GM19193 (cell line): Measurements from ENCODE around the gene NACA.

Experiments used
- POLR2A ChIP-seq: IDR thresholded peaks from 4 replicates; pipeline ENCODE4 v1.6.1; 2011; ENCODE audit not compliant: insufficient read depth, insufficient read length; ENCODE audit errors: extremely low read depth

NACA gene

GRCh38 chr12:56724972-56725722 lies at the start of gene NACA:
TSS of gene NACA (minus strand) at chr12:56725299. CDS start at chr12:56724521, 778 bp downstream.
- TF ChIP-seq POLR2A = peak; percentile 97

GRCh38 chr12:56773113-56773512 lies 48.0 kb upstream of the NACA start:
- TF ChIP-seq POLR2A = no peak

DNA sequence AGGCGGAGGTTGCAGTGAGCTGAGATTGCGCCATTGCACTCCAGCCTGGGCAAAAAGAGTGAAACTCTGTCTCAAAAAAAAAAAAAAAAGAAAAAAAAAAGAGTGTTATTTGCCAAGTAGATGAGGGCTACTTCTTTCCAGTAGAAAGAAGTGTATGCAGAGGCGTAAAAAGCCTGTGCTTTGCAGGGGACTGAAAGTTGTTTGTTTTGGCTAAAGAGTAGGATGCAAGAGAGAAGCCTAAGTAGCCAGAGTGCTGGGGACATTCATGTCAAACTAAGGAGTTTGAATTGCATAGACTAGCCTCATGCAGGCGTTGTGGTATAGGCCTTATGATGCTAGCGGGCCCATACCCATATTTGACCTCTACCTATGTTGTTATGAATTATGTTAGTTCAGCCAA lies 47.5 kb upstream of the NACA start:
- no peak for TF ChIP-seq POLR2A

DNA sequence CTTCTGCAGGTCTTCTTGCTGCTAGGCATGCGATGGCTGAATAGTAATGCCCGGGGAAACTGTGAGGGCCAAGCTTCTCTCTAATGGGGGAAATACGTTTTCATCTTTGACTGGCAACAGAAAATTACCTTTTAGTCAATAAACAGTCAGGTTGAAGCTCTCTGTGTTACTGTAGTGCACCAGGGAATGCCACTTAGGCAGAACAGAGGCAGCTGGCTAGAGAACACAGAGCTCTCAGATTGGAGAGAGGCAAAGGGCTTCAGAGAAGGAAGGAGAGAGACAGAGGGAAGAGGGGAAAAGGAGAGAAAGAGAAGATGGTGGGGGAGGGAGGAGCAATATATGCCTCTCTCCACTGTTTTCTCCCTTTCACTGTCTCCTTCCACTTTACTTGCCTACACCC lies 44.8 kb upstream of the NACA start:
- no peak for TF ChIP-seq POLR2A

DNA sequence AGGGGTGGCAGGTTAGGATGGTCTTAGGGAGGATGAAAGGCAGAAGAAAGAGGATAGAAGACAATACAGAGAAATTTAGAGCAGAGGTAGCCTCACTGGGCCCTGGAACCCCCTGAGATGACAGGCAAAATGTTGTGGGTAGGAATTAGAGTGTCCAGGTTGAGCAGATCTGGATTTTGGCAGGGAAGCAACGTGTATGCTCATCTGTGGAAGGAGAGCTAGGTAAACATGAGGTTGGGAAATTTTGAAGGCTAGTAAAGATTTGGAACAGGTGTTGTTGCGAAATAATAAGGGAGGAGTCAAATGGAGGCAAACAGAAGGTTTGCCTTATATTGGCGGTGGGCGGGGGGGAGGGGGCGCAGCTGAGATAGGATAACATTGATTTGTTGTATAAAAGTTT lies 43.3 kb upstream of the NACA start:
- no peak for TF ChIP-seq POLR2A

DNA sequence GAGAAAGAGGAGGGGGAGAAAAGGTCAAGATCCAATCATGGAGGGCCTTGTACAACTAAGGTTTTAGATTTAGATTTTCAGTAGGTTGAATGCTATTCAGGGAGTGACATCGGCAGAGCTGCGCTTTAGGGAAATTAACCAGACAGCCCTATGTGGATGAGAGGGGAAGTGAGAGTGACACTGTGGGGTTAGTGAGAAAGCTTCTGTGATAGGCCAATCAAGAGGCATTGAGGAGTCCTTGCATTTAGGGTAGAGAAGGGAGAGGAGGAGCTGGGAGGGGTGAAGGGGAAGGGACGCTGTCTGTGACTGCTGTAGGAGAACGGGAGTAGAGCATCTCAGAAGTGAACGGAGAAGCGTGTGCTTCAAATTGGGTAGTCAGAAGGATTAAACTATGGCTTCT lies 41.4 kb upstream of the NACA start:
- TF ChIP-seq POLR2A = no peak

DNA sequence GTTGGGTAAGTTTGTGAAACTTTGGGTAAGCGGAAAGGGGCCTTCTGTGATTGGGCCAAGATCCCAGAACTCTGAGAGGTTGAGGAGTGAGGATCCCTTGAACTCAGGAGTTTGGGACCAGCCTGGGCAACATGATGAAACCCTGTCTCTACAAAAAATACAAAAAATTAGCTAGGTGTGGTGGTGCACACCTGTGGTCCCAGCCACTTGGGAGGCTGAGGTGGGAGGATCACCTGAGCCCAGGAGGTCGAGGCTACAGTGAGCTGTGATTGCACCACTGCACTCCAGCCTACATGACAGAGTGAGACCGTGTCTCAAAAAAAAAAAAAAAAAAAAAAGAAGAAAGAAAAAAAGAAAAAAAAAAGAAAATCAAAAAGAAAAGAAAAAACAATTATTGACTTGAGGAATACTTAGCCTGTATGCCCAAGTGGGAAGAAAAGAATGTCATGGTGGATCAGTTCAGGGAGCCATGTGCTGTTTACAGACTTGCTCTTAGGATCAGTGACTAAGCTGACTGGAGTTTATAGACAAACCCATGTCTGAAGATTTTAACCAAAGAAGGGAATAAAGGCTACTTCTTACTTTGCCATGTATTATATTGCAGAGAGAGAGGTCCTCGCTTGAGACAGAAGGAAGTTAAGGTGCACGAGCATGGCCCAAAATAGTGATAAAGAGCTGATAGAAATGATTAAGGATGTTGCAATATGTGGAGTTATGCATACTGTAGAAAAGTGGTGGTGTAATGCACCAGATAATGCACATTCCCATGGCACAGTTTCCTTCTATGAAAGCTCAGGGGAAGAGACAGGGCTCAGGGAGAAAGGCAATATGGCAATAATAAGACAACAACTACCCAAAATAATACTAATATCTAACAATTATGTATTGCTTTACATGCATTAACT lies 38.9 kb upstream of the NACA start:
- TF ChIP-seq POLR2A = no peak

- TF ChIP-seq POLR2A = no peak
Observed at GRCh38 chr12:56761812-56762211, 36.7 kb upstream of the NACA start.

DNA sequence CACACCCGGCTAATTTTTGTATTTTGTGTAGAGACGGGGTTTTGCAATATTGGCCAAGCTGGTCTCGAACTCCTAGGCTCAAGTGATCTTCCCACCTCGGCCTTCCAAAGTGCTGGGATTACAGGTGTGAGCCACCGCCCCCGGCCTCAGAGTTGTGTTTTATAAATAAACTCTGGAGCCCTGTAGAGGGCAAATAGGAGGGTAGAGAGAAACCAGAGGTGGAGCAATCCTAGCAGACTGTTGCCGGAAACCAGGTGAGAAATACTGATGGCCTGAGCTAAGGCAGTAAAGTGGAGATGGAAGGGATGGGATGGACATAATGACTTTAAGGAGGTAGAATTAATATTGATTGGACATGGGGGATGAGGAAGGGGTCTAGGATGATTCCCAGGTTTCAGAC lies 35.4 kb upstream of the NACA start:
- TF ChIP-seq POLR2A = no peak

GRCh38 chr12:56759263-56759908 lies 34.3 kb upstream of the NACA start:
- TF ChIP-seq POLR2A = no peak

DNA sequence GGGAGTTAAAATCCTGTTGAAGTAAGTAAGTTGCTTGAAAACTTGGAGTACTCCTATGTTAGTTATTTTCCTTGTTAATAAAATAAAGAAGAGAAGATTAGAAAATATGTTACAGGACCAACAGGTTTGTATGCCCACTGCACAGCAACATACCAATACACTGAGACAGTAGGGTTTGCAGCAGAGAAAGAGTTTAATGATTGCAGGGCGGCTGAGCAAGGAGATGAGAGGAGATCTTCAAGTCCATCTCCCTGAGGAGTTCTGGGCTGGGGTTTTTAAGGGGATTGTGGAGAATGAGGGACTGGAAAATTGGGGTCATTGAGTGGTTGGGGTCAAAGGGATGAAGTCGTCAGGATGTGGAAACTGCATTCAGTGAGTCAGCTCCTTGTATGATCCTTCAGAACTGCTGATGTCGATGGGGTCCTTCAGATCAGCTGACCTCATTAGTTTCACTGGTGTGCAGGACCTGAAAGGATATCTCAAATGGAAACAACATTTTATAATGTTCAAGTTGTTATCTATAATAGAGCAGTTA lies 33.7 kb upstream of the NACA start:
- no peak for TF ChIP-seq POLR2A

- no peak for TF ChIP-seq POLR2A
Observed at GRCh38 chr12:56753566-56753965, 28.5 kb upstream of the NACA start.

GRCh38 chr12:56751712-56752598 lies 26.9 kb upstream of the NACA start, which contains the start of gene PRIM1:
TSS of gene PRIM1 (minus strand) at chr12:56752323. CDS start at chr12:56752298, 25 bp downstream.
- peak; percentile 81 for TF ChIP-seq POLR2A

DNA sequence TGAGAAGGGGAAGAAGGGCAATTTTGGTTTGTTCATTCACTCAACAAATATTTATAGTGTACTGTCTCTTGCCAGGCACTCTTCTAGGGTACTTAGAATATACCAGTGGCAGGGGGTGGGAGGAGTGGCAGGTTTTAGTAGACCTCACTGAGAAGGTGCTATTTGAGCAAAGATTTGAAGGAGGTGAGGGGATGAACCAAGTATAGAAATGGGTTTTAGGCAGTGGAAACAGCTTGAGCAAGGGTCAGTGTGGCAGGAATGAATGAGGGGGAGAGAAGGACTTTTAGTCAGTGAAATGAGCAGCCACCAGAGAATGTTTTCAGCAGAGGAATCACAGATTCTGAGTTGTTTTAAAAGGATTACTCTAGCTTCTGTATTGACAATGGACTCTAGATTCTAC lies 24.8 kb upstream of the NACA start:
- no peak for TF ChIP-seq POLR2A
